GM06990 (cell line): ENCODE data around the gene ENO4.

ENCODE experiments used
- DNase-seq: peaks from one replicate; pipeline ENCODE4 v3.0.0-alpha.2; 2011; ENCODE audit not compliant: insufficient read length; ENCODE audit errors: extremely low read depth
- H3K27me3 ChIP-seq: replicated peaks from 2 replicates; pipeline ENCODE4 v1.6.0; 2011; ENCODE audit warnings: low read length; ENCODE audit not compliant: control insufficient read depth, insufficient read depth
- H3K36me3 ChIP-seq: 2 replicates; pipeline ENCODE4 v1.5.1; 2011; ENCODE audit warnings: low read length; ENCODE audit not compliant: control insufficient read depth, insufficient read depth
- H3K4me3 ChIP-seq: replicated peaks from 2 replicates; pipeline ENCODE4 v1.5.1; 2011; ENCODE audit warnings: low read depth, mild to moderate bottlenecking, control low read depth, low read length
- CTCF ChIP-seq: IDR thresholded peaks from 2 replicates; pipeline ENCODE4 v1.5.1; 2011; ENCODE audit warnings: low read length, control low read depth, mild to moderate bottlenecking, inconsistent platforms; ENCODE audit not compliant: insufficient read depth, poor library complexity, severe bottlenecking

ENO4 gene

GRCh38 chr10:116825901-116826300 lies 23.4 kb upstream of the ENO4 start:
- TF ChIP-seq CTCF, result no peak
- H3K27me3 ChIP-seq, result no peaks in the 10 kb centered on the region
- no peak overlapping the region for H3K4me3 ChIP-seq
- H3K36me3 ChIP-seq, result no peaks in the 10 kb centered on the region
- DNase-seq, result no peak

GRCh38 chr10:116826803-116827202 lies 22.5 kb upstream of the ENO4 start:
- no peak for TF ChIP-seq CTCF
- H3K27me3 ChIP-seq, result no peaks in the 10 kb centered on the region
- no peaks in the 10 kb centered on the region for H3K36me3 ChIP-seq
- no peak for DNase-seq
- no peak overlapping the region for H3K4me3 ChIP-seq

GRCh38 chr10:116827214-116827671 lies 22.1 kb upstream of the ENO4 start:
- Histone ChIP-seq H3K36me3 (no peaks in the 10 kb centered on the region), H3K4me3 (no peak overlapping the region), H3K27me3 (no peaks in the 10 kb centered on the region)
- DNase-seq, result no peak
- TF ChIP-seq CTCF, result no peak

- Histone ChIP-seq H3K4me3 (no peak overlapping the region), H3K27me3 (no peaks in the 10 kb centered on the region), H3K36me3 (no peaks in the 10 kb centered on the region)
- no peak for TF ChIP-seq CTCF
- DNase-seq, result no peak
These were observed 21.2 kb upstream of the ENO4 start for GRCh38 chr10:116828116-116828515.

DNA sequence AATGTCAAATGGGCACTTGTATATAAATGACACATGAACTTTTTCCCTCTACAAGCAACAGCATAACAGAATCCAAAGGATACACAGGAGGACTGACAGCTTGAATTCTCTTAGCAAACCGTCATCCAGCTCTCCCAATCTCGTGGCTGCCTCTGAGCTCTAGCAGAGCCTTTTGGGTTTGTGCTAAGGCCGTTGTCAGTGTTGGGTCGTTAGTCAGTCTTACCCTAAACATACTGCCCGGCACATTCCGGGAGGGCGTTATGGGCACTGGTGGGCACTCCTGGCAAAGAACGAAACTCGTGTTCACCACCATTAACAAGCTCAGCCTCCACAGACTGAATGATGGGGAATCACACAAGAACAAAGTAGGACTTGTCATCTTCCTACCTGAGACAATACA lies 19.6 kb upstream of the ENO4 start:
- no peak overlapping the region for H3K4me3 ChIP-seq
- H3K36me3 ChIP-seq, result no peaks in the 10 kb centered on the region
- no peak for DNase-seq
- no peaks in the 10 kb centered on the region for H3K27me3 ChIP-seq
- no peak for TF ChIP-seq CTCF

DNA sequence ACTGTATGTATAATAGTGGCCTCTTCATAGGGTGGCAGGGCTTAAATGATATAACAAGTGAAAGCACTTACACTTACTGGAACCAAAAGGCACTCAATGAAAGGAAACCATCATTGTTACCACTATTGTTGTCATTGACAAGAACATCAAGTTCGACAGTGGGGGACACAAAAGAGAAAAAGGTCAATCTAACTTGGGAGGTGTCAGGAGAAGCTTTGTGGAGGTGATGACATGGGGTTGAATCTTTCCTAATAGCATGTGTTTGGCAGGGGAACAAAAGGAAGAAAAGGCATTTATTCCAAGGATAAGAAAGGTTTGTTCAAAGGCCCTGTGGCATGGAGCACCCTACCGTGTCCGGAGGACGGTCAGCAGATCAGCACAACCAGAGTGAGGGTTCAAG lies 18.2 kb upstream of the ENO4 start:
- Histone ChIP-seq H3K27me3 (no peaks in the 10 kb centered on the region), H3K4me3 (no peak overlapping the region), H3K36me3 (no peaks in the 10 kb centered on the region)
- no peak for TF ChIP-seq CTCF
- DNase-seq, result no peak
